HEK293 (cell line): ENCODE data around the gene CEP55.

Source experiments
- CTCF ChIA-PET: fragments of 350-600 bp; formaldehyde crosslinking; extraction: SDS; loops from one replicate; lab custom pipeline; 2021; ENCODE audit warnings: antibody characterized with exemption; lab: Yijun Ruan, JAX
- POLR2A ChIA-PET: fragments of 300-600 bp; formaldehyde crosslinking; extraction: SDS; loops from one replicate; lab custom pipeline; 2020; ENCODE audit warnings: antibody characterized with exemption, inconsistent platforms; lab: Yijun Ruan, JAX
- H3K27ac ChIP-seq: fragments of 200-500 bp; sonication (Bioruptor generic); 2 replicates; pipeline ENCODE4 v1.5.1; 2014; ENCODE audit warnings: low read depth, low read length, control low read depth, inconsistent platforms; ENCODE audit errors: extremely low read depth
- H3K36me3 ChIP-seq, 2 experiments: fragments of 200-500 bp in 1 of 2; sonication (Bioruptor generic) in 1 of 2; 1 replicate in 1 of 2; 2 replicates in 1 of 2; pipeline ENCODE4 v1.5.1; 2014 to 2017; ENCODE audit warnings: inconsistent platforms in 2 of 2, low read length in 2 of 2; ENCODE audit not compliant: control insufficient read depth in 2 of 2, insufficient read depth in 1 of 2
- H3K4me1 ChIP-seq: fragments of 200-500 bp; sonication (Bioruptor generic); 2 replicates; pipeline ENCODE4 v1.5.1; 2014; ENCODE audit warnings: mild to moderate bottlenecking, low read length, inconsistent platforms; ENCODE audit not compliant: control insufficient read depth, insufficient read depth
- H3K4me3 ChIP-seq: 2 replicates; pipeline ENCODE4 v1.5.1; 2011; ENCODE audit warnings: low read depth, mild to moderate bottlenecking, control low read depth, low read length, moderate library complexity
- H3K9me3 ChIP-seq: fragments of 200-500 bp; sonication (Bioruptor generic); 2 replicates; pipeline ENCODE4 v1.5.1; 2014; ENCODE audit warnings: low read depth, low read length, inconsistent platforms; ENCODE audit not compliant: control insufficient read depth, insufficient read depth
- ATF2 ChIP-seq: fragments of 450-650 bp; formaldehyde crosslinking; IDR thresholded peaks from 2 replicates; pipeline ENCODE4 v1.5.1; 2016; ENCODE audit warnings: missing biosample characterization, missing genetic modification characterization, low read depth
- HIC1 ChIP-seq: fragments of 450-650 bp; formaldehyde crosslinking; IDR thresholded peaks from 2 replicates; pipeline ENCODE4 v1.5.1; 2016; ENCODE audit warnings: missing biosample characterization, missing genetic modification characterization
- PRDM6 ChIP-seq: fragments of 450-650 bp; formaldehyde crosslinking; IDR thresholded peaks from 2 replicates; pipeline ENCODE4 v1.5.1; 2017; ENCODE audit warnings: missing biosample characterization, missing genetic modification characterization
- SETDB1 ChIP-seq: IDR thresholded peaks from one replicate; pipeline ENCODE4 v1.6.1; 2017; ENCODE audit warnings: mild to moderate bottlenecking, low read length, moderate library complexity, mixed read lengths; ENCODE audit not compliant: insufficient read length
- ZEB2 ChIP-seq: fragments of 450-650 bp; formaldehyde crosslinking; IDR thresholded peaks from 2 replicates; pipeline ENCODE4 v1.5.1; 2016; ENCODE audit warnings: missing biosample characterization, missing genetic modification characterization
- ZNF19 ChIP-seq: fragments of 450-650 bp; formaldehyde crosslinking; IDR thresholded peaks from 2 replicates; pipeline ENCODE4; 2016; ENCODE audit warnings: missing biosample characterization, missing genetic modification characterization, low read depth
- ZNF214 ChIP-seq: fragments of 450-650 bp; formaldehyde crosslinking; IDR thresholded peaks from 2 replicates; pipeline ENCODE4 v1.5.1; 2017; ENCODE audit warnings: missing biosample characterization, mild to moderate bottlenecking, missing genetic modification characterization, borderline replicate concordance
- ZNF335 ChIP-seq: fragments of 450-650 bp; formaldehyde crosslinking; conservative IDR thresholded peaks from 2 replicates; pipeline ENCODE4 v1.5.1; 2016; ENCODE audit warnings: missing biosample characterization, missing genetic modification characterization
- ZNF341 ChIP-seq: fragments of 450-650 bp; formaldehyde crosslinking; IDR thresholded peaks from 2 replicates; pipeline ENCODE4; 2016; ENCODE audit warnings: low read depth, missing biosample characterization, missing genetic modification characterization
- ZNF48 ChIP-seq: fragments of 450-650 bp; formaldehyde crosslinking; IDR thresholded peaks from 2 replicates; pipeline ENCODE4 v1.5.1; 2016; ENCODE audit warnings: missing biosample characterization, missing genetic modification characterization
- ZNF626 ChIP-seq: fragments of 450-650 bp; sonication (Bioruptor Pico); formaldehyde crosslinking; IDR thresholded peaks from 2 replicates; pipeline ENCODE4 v1.5.1; 2018; ENCODE audit warnings: missing biosample characterization, missing genetic modification characterization, inconsistent platforms
- TF ChIP-seq, protein P1 (sequence below): fragments of 450-650 bp; formaldehyde crosslinking; IDR thresholded peaks from 2 replicates; pipeline ENCODE4 v1.5.1; 2016; ENCODE audit warnings: missing biosample characterization, missing genetic modification characterization

CEP55 gene

DNA sequence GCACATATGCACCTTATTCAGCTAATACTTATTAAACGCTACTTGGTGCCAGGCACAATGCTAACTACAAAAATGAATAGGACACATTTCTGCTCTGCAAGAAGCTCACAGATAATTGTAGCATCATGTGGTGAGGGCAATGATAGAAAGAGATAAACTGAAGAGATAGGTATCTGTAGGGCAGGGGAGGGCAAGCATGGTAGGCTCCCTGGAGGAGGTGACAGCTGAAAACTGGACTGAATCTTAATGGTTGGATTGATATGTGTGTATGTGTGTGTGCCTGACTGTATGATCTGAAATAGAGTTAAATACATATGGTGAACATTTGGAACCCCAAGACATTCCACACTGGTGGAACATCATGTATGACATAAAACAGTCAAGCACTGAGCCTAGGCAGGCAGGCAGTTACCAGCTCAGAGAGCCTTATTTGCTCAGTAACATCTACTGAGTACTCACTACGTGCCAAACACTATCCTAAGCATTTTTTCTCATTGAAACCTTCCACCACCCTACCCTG is 4.8 kb upstream of the CEP55 start:
- no peaks in the 10 kb centered on the region for H3K9me3 ChIP-seq
- H3K27ac ChIP-seq: no peak overlapping the region
- H3K36me3 ChIP-seq: no peaks in the 10 kb centered on the region
- TF ChIP-seq ZNF341 (no peak), ZNF335 (no peak), PRDM6 (tag by site-specific recombination) (no peak), ZNF626 (tag by site-specific recombination) (no peak), ATF2 (tag by site-specific recombination) (no peak)
- H3K4me1 ChIP-seq: no peaks in the 10 kb centered on the region; the same call in 1 of the 2 replicates
- POLR2A ChIA-PET: interaction anchor here (0.6 to 1.3 kb wide), 2 partner anchors 12 to 643 kb away, joined by 4 to 10 read pairs; partner anchors contain the start of gene EXOC6
- CTCF ChIA-PET: interaction anchor here (0.5 to 15.5 kb wide), 10 partner anchors 9 to 1037 kb away, joined by 3 to 435 read pairs (median 4); partner anchors contain the start of genes FRA10AC1 and MYOF
- no peak overlapping the region for H3K4me3 ChIP-seq

DNA sequence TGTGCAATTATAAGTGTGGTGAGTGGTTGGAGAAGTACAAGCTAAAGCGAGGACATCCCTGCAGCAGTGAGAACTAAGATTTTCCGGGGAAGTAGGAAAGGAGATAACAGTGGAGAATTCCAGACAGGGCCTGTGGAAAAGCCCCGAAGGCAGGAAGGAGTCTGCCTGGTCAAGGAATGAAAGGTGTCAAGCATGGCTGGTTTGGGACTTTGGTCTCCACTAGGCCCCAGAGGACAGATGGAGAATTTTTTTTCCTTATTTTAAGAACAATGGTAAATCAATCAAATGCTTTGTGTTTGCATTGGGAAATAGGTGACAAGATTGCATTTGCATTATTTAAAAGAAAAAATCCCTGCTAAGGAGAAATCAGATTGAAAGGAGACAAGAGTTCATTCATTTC is 3.2 kb upstream of the CEP55 start:
- Histone ChIP-seq H3K4me1 (no peaks in the 10 kb centered on the region; the same call in 1 of the 2 replicates), H3K27ac (no peak overlapping the region), H3K9me3 (no peaks in the 10 kb centered on the region), H3K36me3 (no peaks in the 10 kb centered on the region)
- ChIA-PET POLR2A (interaction anchor here (1.3 kb wide), 1 partner anchor 645 kb away, joined by 10 read pairs; the partner anchor contains the start of gene EXOC6), CTCF (interaction anchor here (1.0 to 15.5 kb wide), 4 partner anchors 9 to 136 kb away, joined by 3 to 435 read pairs (median 10); partner anchors contain the start of gene MYOF)
- TF ChIP-seq ZEB2 (tag by site-specific recombination): no peak
- TF ChIP-seq, protein P1, sequence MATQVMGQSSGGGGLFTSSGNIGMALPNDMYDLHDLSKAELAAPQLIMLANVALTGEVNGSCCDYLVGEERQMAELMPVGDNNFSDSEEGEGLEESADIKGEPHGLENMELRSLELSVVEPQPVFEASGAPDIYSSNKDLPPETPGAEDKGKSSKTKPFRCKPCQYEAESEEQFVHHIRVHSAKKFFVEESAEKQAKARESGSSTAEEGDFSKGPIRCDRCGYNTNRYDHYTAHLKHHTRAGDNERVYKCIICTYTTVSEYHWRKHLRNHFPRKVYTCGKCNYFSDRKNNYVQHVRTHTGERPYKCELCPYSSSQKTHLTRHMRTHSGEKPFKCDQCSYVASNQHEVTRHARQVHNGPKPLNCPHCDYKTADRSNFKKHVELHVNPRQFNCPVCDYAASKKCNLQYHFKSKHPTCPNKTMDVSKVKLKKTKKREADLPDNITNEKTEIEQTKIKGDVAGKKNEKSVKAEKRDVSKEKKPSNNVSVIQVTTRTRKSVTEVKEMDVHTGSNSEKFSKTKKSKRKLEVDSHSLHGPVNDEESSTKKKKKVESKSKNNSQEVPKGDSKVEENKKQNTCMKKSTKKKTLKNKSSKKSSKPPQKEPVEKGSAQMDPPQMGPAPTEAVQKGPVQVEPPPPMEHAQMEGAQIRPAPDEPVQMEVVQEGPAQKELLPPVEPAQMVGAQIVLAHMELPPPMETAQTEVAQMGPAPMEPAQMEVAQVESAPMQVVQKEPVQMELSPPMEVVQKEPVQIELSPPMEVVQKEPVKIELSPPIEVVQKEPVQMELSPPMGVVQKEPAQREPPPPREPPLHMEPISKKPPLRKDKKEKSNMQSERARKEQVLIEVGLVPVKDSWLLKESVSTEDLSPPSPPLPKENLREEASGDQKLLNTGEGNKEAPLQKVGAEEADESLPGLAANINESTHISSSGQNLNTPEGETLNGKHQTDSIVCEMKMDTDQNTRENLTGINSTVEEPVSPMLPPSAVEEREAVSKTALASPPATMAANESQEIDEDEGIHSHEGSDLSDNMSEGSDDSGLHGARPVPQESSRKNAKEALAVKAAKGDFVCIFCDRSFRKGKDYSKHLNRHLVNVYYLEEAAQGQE (tag by site-specific recombination): no peak
- TF ChIP-seq ZNF335: no peak
- TF ChIP-seq, all 188 proteins: peak for 0
- no peak overlapping the region for H3K4me3 ChIP-seq

- POLR2A ChIA-PET: interaction anchor here (0.5 to 0.6 kb wide), 2 partner anchors 12 to 19 kb away, joined by 3 to 4 read pairs; no protein-coding TSS in a partner anchor
- CTCF ChIA-PET: interaction anchor here (0.8 to 2.8 kb wide), 4 partner anchors 12 to 137 kb away, joined by 3 to 17 read pairs (median 8); partner anchors contain the start of gene MYOF
- Histone ChIP-seq H3K36me3 (no peaks in the 10 kb centered on the region; a peak in 1 of 3 replicates), H3K4me1 (no peaks in the 10 kb centered on the region; the same call in 1 of the 2 replicates), H3K27ac (no peak overlapping the region), H3K9me3 (no peaks in the 10 kb centered on the region), H3K4me3 (no peak overlapping the region)
- no peak for TF ChIP-seq HIC1 (tag by site-specific recombination)
- TF ChIP-seq ZNF19: no peak
- no peak for TF ChIP-seq ZNF48
- no peak for TF ChIP-seq ZNF214 (tag by site-specific recombination)
- no peak for TF ChIP-seq SETDB1
These were observed 1.9 kb upstream of the CEP55 start for GRCh38 chr10:93494494-93494893.
